Measurements from ENCODE around the gene ZNF628. TPM values are rescaled to one million over a fixed set of nuclear protein-coding genes. Genes with fewer than 3 reads are reported as not detected.

Gene ZNF628
- total and polyA plus RNA-seq, 7 donors = 1.4 to 15.0 (median 2.5) TPM

- WGBS, 2 donors = 22 to 58% methylated on average over 15 of the region's 15 CpGs
- intact Hi-C loops (cut with DNase I) = no loop called here
- Histone ChIP-seq H3K4me3 (no peak overlapping the region), H3K4me1 (peaks cover 0 to 15% (median 10%) of the 10 kb centered on the region in 4 donors), H3K9me3 (no peaks in the 10 kb centered on the region), H3K27me3 (peaks cover 0 to 30% (median 8%) of the 10 kb centered on the region in 3 donors), H3K27ac (no peak overlapping the region), H3K36me3 (no peaks in the 10 kb centered on the region)
- DNase-seq = no peak
- TF ChIP-seq EP300 (IDR thresholded peaks at IDR 0.05) = no peak
- TF ChIP-seq POLR2A (IDR thresholded peaks at IDR 0.05) = no peak
These were observed 51.8 kb downstream of the ZNF628 start for GRCh38 chr19:55528030-55528803.

DNA sequence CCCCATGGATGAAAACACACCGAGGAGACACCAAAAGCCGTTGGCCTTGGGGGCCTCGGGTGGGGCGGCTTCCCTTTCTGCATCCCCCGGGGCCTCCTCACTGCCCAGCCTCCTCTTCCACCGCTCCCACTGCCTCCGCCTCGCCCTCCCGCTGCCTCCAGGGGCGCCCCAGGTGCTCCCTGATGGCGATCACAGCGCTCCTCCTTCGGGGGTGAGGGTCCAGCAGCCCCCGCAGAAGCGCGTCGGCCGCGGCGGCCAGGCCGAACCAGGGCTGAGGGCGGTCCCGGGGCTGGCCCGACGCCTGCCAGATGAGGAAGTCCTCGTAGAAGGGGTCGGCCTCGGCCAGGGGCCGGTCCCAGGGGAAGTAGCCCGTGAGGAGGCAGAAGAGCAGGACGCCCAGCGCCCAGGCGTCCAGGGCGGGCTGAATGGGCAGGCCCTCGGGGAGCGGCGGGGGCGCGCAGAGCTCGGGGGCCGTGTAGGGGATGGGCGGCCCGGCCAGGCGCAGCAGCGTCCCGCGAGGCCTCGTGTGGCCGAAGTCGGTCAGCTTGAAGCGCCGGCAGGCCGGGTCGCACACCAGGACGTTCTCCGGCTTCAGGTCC lies 53.3 kb downstream of the ZNF628 start:
- no peak for DNase-seq
- H3K27me3 ChIP-seq = peaks cover 0 to 30% (median 8%) of the 10 kb centered on the region in 3 donors
- intact Hi-C loops (cut with DNase I) = no loop called here
- H3K4me3 ChIP-seq = no peak overlapping the region
- no peaks in the 10 kb centered on the region for H3K36me3 ChIP-seq
- peaks cover 0 to 15% (median 10%) of the 10 kb centered on the region in 4 donors for H3K4me1 ChIP-seq
- WGBS, 2 donors = 92% methylated on average over 56 of the region's 56 CpGs
- no peaks in the 10 kb centered on the region for H3K9me3 ChIP-seq
- H3K27ac ChIP-seq = no peak overlapping the region
- no peak for TF ChIP-seq POLR2AphosphoS5 (IDR thresholded peaks at IDR 0.05)
- no peak for TF ChIP-seq EP300 (IDR thresholded peaks at IDR 0.05)
- no peak for TF ChIP-seq CTCF (IDR thresholded peaks at IDR 0.05)
- no peak for TF ChIP-seq POLR2A (IDR thresholded peaks at IDR 0.05)

DNA sequence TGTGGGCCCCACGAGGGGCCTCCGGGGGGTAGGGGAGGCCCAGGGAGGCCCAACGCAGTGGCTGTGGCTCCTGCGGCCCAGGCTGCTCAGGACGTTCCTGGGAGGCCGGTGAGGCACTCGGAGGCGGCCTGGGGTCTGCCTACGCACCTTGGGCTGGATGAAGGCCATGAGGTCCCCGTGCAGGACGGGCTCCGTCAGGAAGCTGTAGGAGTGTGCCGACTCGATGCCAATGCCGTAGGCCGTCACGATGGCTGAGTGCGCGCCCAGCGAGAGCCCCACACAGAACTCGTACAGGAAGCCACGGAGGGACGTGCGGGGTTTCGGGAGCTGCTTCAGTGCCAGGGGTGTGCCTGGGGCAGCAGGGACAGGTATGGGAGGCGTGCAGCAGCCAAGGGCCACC lies 54.6 kb downstream of the ZNF628 start:
- H3K27ac ChIP-seq = no peak overlapping the region
- no peaks in the 10 kb centered on the region for H3K9me3 ChIP-seq
- DNase-seq = no peak
- peaks cover 0 to 30% (median 8%) of the 10 kb centered on the region in 3 donors for H3K27me3 ChIP-seq
- TF ChIP-seq EP300 (IDR thresholded peaks at IDR 0.05) (no peak), POLR2A (IDR thresholded peaks at IDR 0.05) (no peak), POLR2AphosphoS5 (IDR thresholded peaks at IDR 0.05) (no peak), CTCF (IDR thresholded peaks at IDR 0.05) (no peak)
- peaks cover 0 to 9% (median 8%) of the 10 kb centered on the region in 4 donors for H3K4me1 ChIP-seq
- intact Hi-C loops (cut with DNase I) = no loop called here
- 94 to 95% methylated on average over 26 of the region's 26 CpGs for WGBS, 2 donors
- no peak overlapping the region for H3K4me3 ChIP-seq
- H3K36me3 ChIP-seq = no peaks in the 10 kb centered on the region

Other genes with a start within 250 kb of the ZNF628 start
- gene TMEM86B, start 247.9 kb upstream of the ZNF628 start, total RNA-seq = 1 to 10 TPM; 1.1 to 3.6 (median 1.8) TPM
- gene TMEM86B, start 247.9 kb upstream of the ZNF628 start, polyA plus RNA-seq = 1 to 10 TPM in 2 of 3 donors, under 1 TPM in 1; 0.69 to 7.9 (median 1.8) TPM
- 10 to 100 TPM; 17.1 to 46.8 (median 24.9) TPM for gene PPP6R1, start 217.6 kb upstream of the ZNF628 start, total RNA-seq
- 10 to 100 TPM; 19.8 to 78.1 (median 22.9) TPM for gene PPP6R1, start 217.6 kb upstream of the ZNF628 start, polyA plus RNA-seq
- gene HSPBP1, start 196.5 kb upstream of the ZNF628 start, total RNA-seq = 10 to 100 TPM; 19.7 to 30.5 (median 23.8) TPM
- 10 to 100 TPM; 31.8 to 62.7 (median 32.4) TPM for gene HSPBP1, start 196.5 kb upstream of the ZNF628 start, polyA plus RNA-seq
- 10 to 100 TPM in 2 of 4 donors, 1 to 10 TPM in 2; 3.9 to 20.6 (median 10.8) TPM for gene BRSK1, start 192.6 kb upstream of the ZNF628 start, total RNA-seq
- gene BRSK1, start 192.6 kb upstream of the ZNF628 start, polyA plus RNA-seq = 1 to 10 TPM in 2 of 3 donors, not detected in 1; 2.9 to 4.2 TPM
- gene TMEM150B, start 151.3 kb upstream of the ZNF628 start, total RNA-seq = 1 to 10 TPM in 3 of 4 donors, not detected in 1; 2.4 to 6.1 (median 4.1) TPM
- 10 to 100 TPM in 2 of 3 donors, 1 to 10 TPM in 1; 8.4 to 18.7 (median 11.8) TPM for gene TMEM150B, start 151.3 kb upstream of the ZNF628 start, polyA plus RNA-seq
- 10 to 100 TPM in 2 of 4 donors, 1 to 10 TPM in 2; 7.5 to 12.7 (median 9.6) TPM for gene KMT5C, start 136.7 kb upstream of the ZNF628 start, total RNA-seq
- 10 to 100 TPM in 1 of 3 donors, 1 to 10 TPM in 2; 3.0 to 14.8 (median 3.5) TPM for gene KMT5C, start 136.7 kb upstream of the ZNF628 start, polyA plus RNA-seq
- under 1 TPM in 1 of 4 donors, not detected in 3; 0.16 TPM for gene COX6B2, start 121.9 kb upstream of the ZNF628 start, total RNA-seq
- 1 to 10 TPM in 2 of 3 donors, under 1 TPM in 1; 0.60 to 3.8 (median 1.4) TPM for gene COX6B2, start 121.9 kb upstream of the ZNF628 start, polyA plus RNA-seq
- gene GARIN5B, start 113.4 kb upstream of the ZNF628 start, total RNA-seq = not detected
- gene GARIN5B, start 113.4 kb upstream of the ZNF628 start, polyA plus RNA-seq = not detected
- gene IL11, start 106.2 kb upstream of the ZNF628 start, total RNA-seq = 1 to 10 TPM in 1 of 4 donors, under 1 TPM in 1, not detected in 2; 0.81 to 4.4 TPM
- under 1 TPM in 1 of 3 donors, not detected in 2; 0.74 TPM for gene IL11, start 106.2 kb upstream of the ZNF628 start, polyA plus RNA-seq
- gene TMEM190, start 99.8 kb upstream of the ZNF628 start, total RNA-seq = not detected
- gene TMEM190, start 99.8 kb upstream of the ZNF628 start, polyA plus RNA-seq = under 1 TPM in 1 of 3 donors, not detected in 2; 0.26 TPM
- 1 to 10 TPM in 1 of 4 donors, under 1 TPM in 2, not detected in 1; 0.54 to 1.7 (median 0.66) TPM for gene TMEM238, start 92.3 kb upstream of the ZNF628 start, total RNA-seq
- under 1 TPM in 2 of 3 donors, not detected in 1; 0.90 to 0.92 TPM for gene TMEM238, start 92.3 kb upstream of the ZNF628 start, polyA plus RNA-seq
- gene RPL28, start 90.7 kb upstream of the ZNF628 start, total RNA-seq = 100 to 1,000 TPM; 253 to 607 (median 503) TPM
- gene RPL28, start 90.7 kb upstream of the ZNF628 start, polyA plus RNA-seq = 1,000 to 10,000 TPM; 1,833 to 2,816 (median 2,129) TPM
- gene UBE2S, start 68.8 kb upstream of the ZNF628 start, total RNA-seq = 10 to 100 TPM; 11.8 to 23.9 (median 14.8) TPM
- gene UBE2S, start 68.8 kb upstream of the ZNF628 start, polyA plus RNA-seq = 10 to 100 TPM in 2 of 3 donors, 1 to 10 TPM in 1; 6.6 to 32.6 (median 16.2) TPM
- under 1 TPM in 3 of 4 donors, not detected in 1; 0.28 to 0.41 (median 0.36) TPM for gene SHISA7, start 33.3 kb upstream of the ZNF628 start, total RNA-seq
- gene SHISA7, start 33.3 kb upstream of the ZNF628 start, polyA plus RNA-seq = under 1 TPM in 1 of 3 donors, not detected in 2; 0.04 TPM
- gene ISOC2, start 15.0 kb upstream of the ZNF628 start, total RNA-seq = 100 to 1,000 TPM in 2 of 4 donors, 10 to 100 TPM in 2; 90.3 to 114 (median 101) TPM
- 100 to 1,000 TPM; 147 to 173 (median 162) TPM for gene ISOC2, start 15.0 kb upstream of the ZNF628 start, polyA plus RNA-seq
- not detected for gene C19orf85, start 11.9 kb upstream of the ZNF628 start, total RNA-seq
- under 1 TPM in 1 of 3 donors, not detected in 2; 0.07 TPM for gene C19orf85, start 11.9 kb upstream of the ZNF628 start, polyA plus RNA-seq
- gene NAT14, start 8.6 kb downstream of the ZNF628 start, total RNA-seq = 10 to 100 TPM in 1 of 4 donors, 1 to 10 TPM in 3; 6.4 to 10.5 (median 8.4) TPM
- gene NAT14, start 8.6 kb downstream of the ZNF628 start, polyA plus RNA-seq = 10 to 100 TPM in 1 of 3 donors, 1 to 10 TPM in 2; 1.4 to 13.7 (median 2.4) TPM
- 10 to 100 TPM in 3 of 4 donors, 1 to 10 TPM in 1; 9.9 to 66.7 (median 19.2) TPM for gene SSC5D, start 11.8 kb downstream of the ZNF628 start, total RNA-seq
- gene SSC5D, start 11.8 kb downstream of the ZNF628 start, polyA plus RNA-seq = 1 to 10 TPM in 2 of 3 donors, not detected in 1; 1.2 to 3.8 TPM
- not detected for gene SBK2, start 60.5 kb downstream of the ZNF628 start, total RNA-seq
- not detected for gene SBK2, start 60.5 kb downstream of the ZNF628 start, polyA plus RNA-seq
- under 1 TPM in 1 of 4 donors, not detected in 3; 0.36 TPM for gene SBK3, start 68.9 kb downstream of the ZNF628 start, total RNA-seq
- gene SBK3, start 68.9 kb downstream of the ZNF628 start, polyA plus RNA-seq = under 1 TPM in 1 of 3 donors, not detected in 2; 0.23 TPM
- gene ZNF579, start 104.2 kb downstream of the ZNF628 start, total RNA-seq = 1 to 10 TPM; 1.4 to 3.0 (median 2.2) TPM
- gene ZNF579, start 104.2 kb downstream of the ZNF628 start, polyA plus RNA-seq = 1 to 10 TPM in 2 of 3 donors, under 1 TPM in 1; 0.69 to 4.0 (median 1.8) TPM
- gene FIZ1, start 122.9 kb downstream of the ZNF628 start, total RNA-seq = 1 to 10 TPM; 3.5 to 9.6 (median 9.1) TPM
- 1 to 10 TPM; 5.3 to 9.0 (median 7.2) TPM for gene FIZ1, start 122.9 kb downstream of the ZNF628 start, polyA plus RNA-seq
- 10 to 100 TPM; 24.5 to 37.1 (median 31.3) TPM for gene ZNF524, start 123.7 kb downstream of the ZNF628 start, total RNA-seq
- 10 to 100 TPM; 44.1 to 49.2 (median 45.5) TPM for gene ZNF524, start 123.7 kb downstream of the ZNF628 start, polyA plus RNA-seq
- 1 to 10 TPM; 2.3 to 8.6 (median 3.4) TPM for gene ZNF865, start 129.0 kb downstream of the ZNF628 start, total RNA-seq
- 1 to 10 TPM; 2.4 to 9.3 (median 3.0) TPM for gene ZNF865, start 129.0 kb downstream of the ZNF628 start, polyA plus RNA-seq
- gene ZNF784, start 147.9 kb downstream of the ZNF628 start, total RNA-seq = 1 to 10 TPM; 2.8 to 9.1 (median 3.7) TPM
- gene ZNF784, start 147.9 kb downstream of the ZNF628 start, polyA plus RNA-seq = 1 to 10 TPM; 7.2 to 8.2 (median 7.2) TPM
- gene ZNF580, start 164.4 kb downstream of the ZNF628 start, total RNA-seq = 10 to 100 TPM; 23.5 to 45.5 (median 31.1) TPM
- gene ZNF580, start 164.4 kb downstream of the ZNF628 start, polyA plus RNA-seq = 10 to 100 TPM; 10.4 to 27.9 (median 13.8) TPM
- gene ZNF581, start 167.0 kb downstream of the ZNF628 start, total RNA-seq = 10 to 100 TPM; 18.2 to 43.2 (median 24.5) TPM
- 10 to 100 TPM; 17.1 to 24.4 (median 23.4) TPM for gene ZNF581, start 167.0 kb downstream of the ZNF628 start, polyA plus RNA-seq
- gene CCDC106, start 171.6 kb downstream of the ZNF628 start, total RNA-seq = 10 to 100 TPM; 16.6 to 22.9 (median 20.2) TPM
- 10 to 100 TPM in 2 of 3 donors, 1 to 10 TPM in 1; 5.5 to 10.8 (median 10.0) TPM for gene CCDC106, start 171.6 kb downstream of the ZNF628 start, polyA plus RNA-seq
- gene U2AF2, start 178.4 kb downstream of the ZNF628 start, total RNA-seq = 10 to 100 TPM; 52.1 to 79.7 (median 65.4) TPM
- 100 to 1,000 TPM in 1 of 3 donors, 10 to 100 TPM in 2; 81.7 to 162 (median 86.9) TPM for gene U2AF2, start 178.4 kb downstream of the ZNF628 start, polyA plus RNA-seq
- 10 to 100 TPM; 22.8 to 54.3 (median 34.6) TPM for gene EPN1, start 198.6 kb downstream of the ZNF628 start, total RNA-seq
- 100 to 1,000 TPM; 137 to 162 (median 146) TPM for gene EPN1, start 198.6 kb downstream of the ZNF628 start, polyA plus RNA-seq